IPS-11a (cell line): ENCODE measurements around the gene CYSTM1.

Source experiments
- H3K4me3 ChIP-seq: one replicate; pipeline ENCODE4 v1.5.1; 2013; ENCODE audit warnings: low read depth, low read length, control low read depth

The CYSTM1 gene

GRCh38 chr5:140287801-140288521, 113.0 kb downstream of the CYSTM1 start:
- H3K4me3 ChIP-seq: no peak overlapping the region

- H3K4me3 ChIP-seq: no peak overlapping the region
These were observed 117.4 kb downstream of the CYSTM1 start for GRCh38 chr5:140292212-140293036.
